Endothelial cell (in vitro differentiated cells): Measurements from ENCODE around the gene ANGPTL8. TPM values are rescaled to one million over a fixed set of nuclear protein-coding genes. Genes with fewer than 3 reads are reported as not detected.

ENCODE experiments used
- DNase-seq: peaks from one replicate; pipeline ENCODE4 v3.0.0; 2021; ENCODE audit warnings: low spot score
- H3K27ac Mint-ChIP-seq: one replicate; pipeline ENCODE4 v1.8.0; 2021; ENCODE audit warnings: mixed read lengths, inconsistent platforms; ENCODE audit not compliant: unreplicated experiment
- H3K27me3 Mint-ChIP-seq: one replicate; pipeline ENCODE4 v1.8.0; 2021; ENCODE audit warnings: mild to moderate bottlenecking, moderate library complexity, mixed read lengths, inconsistent platforms; ENCODE audit not compliant: unreplicated experiment
- H3K36me3 Mint-ChIP-seq: one replicate; pipeline ENCODE4 v1.8.0; 2021; ENCODE audit warnings: mild to moderate bottlenecking, low read depth, mixed read lengths, inconsistent platforms; ENCODE audit not compliant: unreplicated experiment
- H3K4me1 Mint-ChIP-seq: one replicate; pipeline ENCODE4 v1.8.0; 2021; ENCODE audit warnings: mild to moderate bottlenecking, mixed read lengths, inconsistent platforms; ENCODE audit not compliant: unreplicated experiment
- H3K4me3 Mint-ChIP-seq: one replicate; pipeline ENCODE4 v1.8.0; 2021; ENCODE audit warnings: mild to moderate bottlenecking, mixed read lengths, inconsistent platforms; ENCODE audit not compliant: unreplicated experiment
- H3K9me3 Mint-ChIP-seq: one replicate; pipeline ENCODE4 v1.8.0; 2021; ENCODE audit warnings: mixed read lengths, inconsistent platforms; ENCODE audit not compliant: unreplicated experiment
- total RNA-seq: library from RNA; stranded (reverse); fragmentation: NEBNext Ultra II Directional; extraction: Animal tissue kit (Norgen Biotek cat#: 25700); gene quantifications from one replicate; pipeline ENCODE4 v1.2.1, GENCODE V29; 2021; ENCODE audit not compliant: unreplicated experiment
- TF ChIP-seq, protein P1 (sequence below): fragments of 200-600 bp; sonication (generic); IDR thresholded peaks from one replicate; pipeline ENCODE4 v1.5.0; 2021; ENCODE audit warnings: antibody characterized with exemption; ENCODE audit not compliant: unreplicated experiment

Gene ANGPTL8
- total RNA-seq, 1 donor from 2014 or later, result not detected

DNA sequence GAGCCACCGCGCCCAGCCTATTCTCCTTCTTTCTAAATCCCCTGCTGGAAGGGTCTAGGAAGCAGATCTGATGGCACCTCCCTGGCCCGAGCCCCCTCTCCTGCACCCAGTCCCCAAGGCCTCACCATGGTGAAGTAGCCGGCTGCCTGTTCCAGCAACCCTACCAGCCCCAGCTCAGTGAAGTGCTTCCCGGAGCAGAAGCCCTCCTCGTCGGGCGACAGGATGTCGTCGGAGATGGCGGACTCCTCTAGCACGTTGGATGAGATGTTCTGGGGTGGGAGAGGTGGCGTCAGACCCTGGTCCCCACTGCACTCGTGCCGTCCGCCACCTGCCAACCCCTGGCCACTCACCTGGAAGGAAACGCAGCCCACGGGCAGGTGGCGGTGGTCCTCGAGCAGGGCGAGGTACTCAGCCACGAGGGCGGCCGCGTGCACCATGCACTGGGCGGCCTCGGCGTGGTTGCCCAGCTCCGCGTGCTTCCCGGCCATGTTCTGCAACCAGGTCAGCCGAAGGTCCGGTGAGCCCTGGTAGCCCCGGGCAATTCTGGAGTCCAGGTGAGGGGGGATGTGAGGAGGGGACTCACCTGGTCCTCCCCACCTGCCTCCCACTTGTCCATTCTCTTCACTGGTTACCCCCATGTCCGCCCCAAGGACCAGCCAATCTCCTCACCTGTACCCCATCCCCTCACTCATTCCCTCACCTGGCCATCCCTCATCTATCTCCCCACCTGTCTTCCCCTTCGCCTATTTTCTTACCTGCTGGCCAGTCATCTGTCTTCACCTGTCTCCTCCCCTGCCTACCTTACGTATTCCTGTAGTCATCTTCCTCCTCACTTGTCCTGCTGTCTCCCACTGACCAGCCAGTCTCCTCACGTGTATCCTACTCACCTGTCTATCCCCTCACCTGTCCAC, 30.6 kb upstream of the ANGPTL8 start:
- no peak for DNase-seq
- H3K4me3 Mint-ChIP-seq, result peak overlapping the region; percentile 56
- H3K27ac Mint-ChIP-seq, result no peak overlapping the region
- peaks cover 53% of the 10 kb centered on the region for H3K36me3 Mint-ChIP-seq
- H3K4me1 Mint-ChIP-seq, result peaks cover 6% of the 10 kb centered on the region
- peaks cover 21% of the 10 kb centered on the region for H3K27me3 Mint-ChIP-seq
- no peaks in the 10 kb centered on the region for H3K9me3 Mint-ChIP-seq
- TF ChIP-seq, protein P1, sequence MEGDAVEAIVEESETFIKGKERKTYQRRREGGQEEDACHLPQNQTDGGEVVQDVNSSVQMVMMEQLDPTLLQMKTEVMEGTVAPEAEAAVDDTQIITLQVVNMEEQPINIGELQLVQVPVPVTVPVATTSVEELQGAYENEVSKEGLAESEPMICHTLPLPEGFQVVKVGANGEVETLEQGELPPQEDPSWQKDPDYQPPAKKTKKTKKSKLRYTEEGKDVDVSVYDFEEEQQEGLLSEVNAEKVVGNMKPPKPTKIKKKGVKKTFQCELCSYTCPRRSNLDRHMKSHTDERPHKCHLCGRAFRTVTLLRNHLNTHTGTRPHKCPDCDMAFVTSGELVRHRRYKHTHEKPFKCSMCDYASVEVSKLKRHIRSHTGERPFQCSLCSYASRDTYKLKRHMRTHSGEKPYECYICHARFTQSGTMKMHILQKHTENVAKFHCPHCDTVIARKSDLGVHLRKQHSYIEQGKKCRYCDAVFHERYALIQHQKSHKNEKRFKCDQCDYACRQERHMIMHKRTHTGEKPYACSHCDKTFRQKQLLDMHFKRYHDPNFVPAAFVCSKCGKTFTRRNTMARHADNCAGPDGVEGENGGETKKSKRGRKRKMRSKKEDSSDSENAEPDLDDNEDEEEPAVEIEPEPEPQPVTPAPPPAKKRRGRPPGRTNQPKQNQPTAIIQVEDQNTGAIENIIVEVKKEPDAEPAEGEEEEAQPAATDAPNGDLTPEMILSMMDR, result no peak

DNA sequence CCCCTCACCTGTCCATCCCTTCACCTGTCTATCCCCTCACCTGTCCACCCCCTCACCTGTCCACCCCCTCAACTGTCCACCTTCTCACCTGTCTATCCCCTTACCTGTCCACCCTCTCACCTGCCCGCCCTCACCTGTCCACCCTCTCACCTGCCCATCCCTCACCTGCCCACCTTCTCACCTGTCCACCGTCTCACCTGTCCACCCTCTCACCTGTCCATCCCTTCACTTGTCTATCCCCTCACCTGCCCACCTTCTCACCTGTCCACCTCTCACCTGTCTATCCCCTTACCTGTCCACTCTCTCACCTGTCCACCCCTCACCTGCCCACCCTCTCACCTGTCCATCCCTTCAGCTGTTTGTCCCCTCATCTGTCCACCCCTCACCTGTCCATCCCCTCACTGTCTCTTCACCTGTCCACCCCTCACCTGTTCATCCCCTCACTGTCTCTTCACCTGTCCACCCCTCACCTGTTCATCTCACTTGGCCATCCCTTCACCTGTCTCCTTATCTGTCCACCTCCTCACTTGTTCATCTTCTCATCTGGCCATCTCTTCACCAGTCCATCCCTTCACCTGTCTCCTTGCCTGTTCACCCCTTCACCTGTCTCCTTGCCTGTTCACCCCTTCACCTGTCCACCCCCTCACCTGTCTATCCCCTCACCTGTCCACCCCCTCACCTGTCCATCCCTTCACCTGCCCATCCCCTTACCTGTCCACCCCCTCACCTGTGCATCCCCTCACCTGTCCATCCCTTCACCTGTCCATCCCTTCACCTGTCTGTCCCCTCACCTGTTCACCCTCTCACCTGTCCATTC, 29.4 kb upstream of the ANGPTL8 start:
- peak overlapping the region; percentile 86 for H3K4me3 Mint-ChIP-seq
- no peak overlapping the region for H3K27ac Mint-ChIP-seq
- TF ChIP-seq, protein P1, result no peak
- peaks cover 6% of the 10 kb centered on the region for H3K4me1 Mint-ChIP-seq
- H3K9me3 Mint-ChIP-seq, result no peaks in the 10 kb centered on the region
- H3K36me3 Mint-ChIP-seq, result peaks cover 48% of the 10 kb centered on the region
- H3K27me3 Mint-ChIP-seq, result peaks cover 16% of the 10 kb centered on the region
- no peak for DNase-seq

DNA sequence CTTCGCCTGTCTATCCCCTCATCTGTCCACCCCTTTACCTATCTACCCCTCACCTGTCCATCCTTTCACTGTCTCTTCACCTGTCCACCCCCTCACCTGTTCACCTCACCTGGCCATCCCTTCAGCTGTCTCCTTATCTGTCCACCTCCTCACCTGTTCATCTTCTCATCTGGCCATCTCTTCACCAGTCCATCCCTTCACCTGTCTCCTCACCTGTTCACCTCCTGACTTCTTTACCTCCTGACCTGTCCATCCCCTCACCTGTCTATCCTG, 28.8 kb upstream of the ANGPTL8 start:
- H3K27me3 Mint-ChIP-seq, result peaks cover 16% of the 10 kb centered on the region
- peak overlapping the region; percentile 86 for H3K4me3 Mint-ChIP-seq
- TF ChIP-seq, protein P1, result no peak
- DNase-seq, result no peak
- peaks cover 51% of the 10 kb centered on the region for H3K36me3 Mint-ChIP-seq
- peak overlapping the region; percentile 31 for H3K27ac Mint-ChIP-seq
- no peaks in the 10 kb centered on the region for H3K9me3 Mint-ChIP-seq
- peaks cover 6% of the 10 kb centered on the region for H3K4me1 Mint-ChIP-seq

DNA sequence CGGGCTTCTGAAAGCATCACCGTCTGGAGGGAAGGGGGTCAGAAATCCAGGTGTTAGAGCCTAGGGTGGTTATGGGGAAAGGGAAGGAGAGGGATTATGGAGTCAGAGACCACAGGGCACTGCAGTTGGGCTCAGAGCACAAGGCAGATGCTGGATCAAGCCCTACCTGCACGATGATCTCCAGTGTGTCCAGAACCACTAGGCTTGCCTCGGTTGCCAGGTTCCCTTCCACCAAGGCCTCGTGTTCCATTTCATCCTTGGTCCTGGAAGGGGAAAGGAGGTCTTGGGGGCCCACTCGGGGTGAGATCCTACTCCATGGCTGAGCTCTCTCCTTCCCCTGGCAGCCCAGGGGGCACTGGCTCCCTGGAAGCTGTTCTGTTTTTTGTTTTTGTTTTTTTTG, 25.0 kb upstream of the ANGPTL8 start:
- peaks cover 48% of the 10 kb centered on the region for H3K36me3 Mint-ChIP-seq

More for the DNA sequence above, 25.0 kb upstream of the ANGPTL8 start:
- H3K27me3 Mint-ChIP-seq, result peaks cover 19% of the 10 kb centered on the region
- H3K9me3 Mint-ChIP-seq, result no peaks in the 10 kb centered on the region
- H3K4me3 Mint-ChIP-seq, result peak overlapping the region; percentile 51
- peaks cover 6% of the 10 kb centered on the region for H3K4me1 Mint-ChIP-seq
- DNase-seq, result no peak
- TF ChIP-seq, protein P1, result no peak
- H3K27ac Mint-ChIP-seq, result no peak overlapping the region
